ENCODE data around the gene ZNF677.
"Not testable (repeated sequence)": the region's sequence is repeated elsewhere in the genome, so short reads cannot be mapped to it uniquely, and the experiment has no call there.

Gene ZNF677

DNA sequence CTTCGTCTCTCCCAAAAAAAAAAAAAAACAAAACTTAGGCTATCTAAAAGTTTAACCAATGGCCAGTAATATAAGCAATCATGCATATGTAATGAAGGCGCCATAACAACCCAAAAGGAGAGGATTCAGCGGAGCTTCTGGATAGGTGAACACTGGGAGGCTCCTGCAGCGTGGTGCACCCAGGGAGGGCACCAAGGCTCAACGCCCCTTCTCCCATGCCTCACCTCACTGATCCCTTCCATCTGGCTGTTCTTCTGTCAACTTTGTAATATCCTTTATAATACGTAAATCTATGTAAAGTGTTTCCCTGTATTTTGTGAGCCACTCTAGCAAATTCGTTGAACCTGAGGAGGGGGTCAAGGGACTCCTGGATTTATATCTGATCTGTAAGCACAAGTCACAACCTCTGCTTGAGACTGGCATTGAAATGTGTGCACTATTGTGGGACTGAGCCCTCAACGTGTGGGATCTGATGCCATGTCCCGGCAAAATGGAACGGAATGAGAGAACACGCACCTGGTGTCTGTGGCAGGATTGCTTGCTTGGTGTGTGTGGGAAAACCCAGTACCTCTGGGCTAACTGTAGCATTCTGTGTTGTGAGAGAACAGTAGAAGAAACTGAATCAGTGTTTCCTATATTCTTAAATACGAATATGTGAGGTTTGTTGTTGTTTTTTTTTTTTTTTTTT lies 61.0 kb downstream of the ZNF677 start:
- DNase-seq (ENCODE audit: low read depth in 1 of 2, low spot score in 1 of 2), result no peak

DNA sequence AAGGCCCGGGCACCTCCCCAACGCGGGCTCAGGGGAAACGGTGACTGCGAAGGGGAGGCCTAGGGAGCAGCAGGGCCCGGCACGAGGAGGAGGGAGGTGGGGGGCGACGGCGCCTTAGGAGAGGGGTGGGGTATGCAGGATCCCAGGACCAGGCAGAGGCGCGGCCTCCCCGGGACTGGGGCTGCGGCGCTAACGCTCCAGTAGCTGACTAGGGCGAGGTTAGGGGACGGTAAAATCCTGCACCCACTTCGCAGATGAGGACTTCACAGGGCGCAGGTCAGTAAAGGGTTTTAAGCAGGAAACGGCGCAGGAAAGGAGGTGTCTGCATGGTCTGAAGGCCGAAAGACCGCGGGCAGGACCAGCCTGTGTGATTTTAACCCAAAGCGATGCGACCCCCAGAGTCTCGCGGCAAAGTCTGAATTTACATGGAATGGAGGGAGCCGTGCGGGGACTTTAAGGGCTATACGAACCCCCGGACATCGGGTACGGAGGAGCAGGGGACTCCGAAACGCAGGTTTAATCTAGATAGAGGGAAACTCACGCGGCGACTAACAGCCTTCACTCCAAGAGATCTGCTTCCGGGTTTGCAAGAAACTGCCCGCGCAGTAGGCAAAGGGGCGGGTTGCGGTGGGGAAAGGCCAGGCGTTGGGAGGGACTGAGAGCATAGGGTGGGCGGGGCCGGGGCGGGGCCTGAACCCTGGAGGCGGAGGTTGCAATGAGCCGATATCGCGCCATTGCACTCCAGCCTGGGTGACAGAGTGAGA lies 61.7 kb downstream of the ZNF677 start, which contains the start of gene ZNF665:
Gene ZNF665, minus strand, starts transcription at position 588 of the 764 bp plus-strand sequence. CDS start 10,460 bp downstream, outside the sequence.
- peak; percentile 28 to 66 for DNase-seq (ENCODE audit: low read depth in 1 of 2, low spot score in 1 of 2)

DNA sequence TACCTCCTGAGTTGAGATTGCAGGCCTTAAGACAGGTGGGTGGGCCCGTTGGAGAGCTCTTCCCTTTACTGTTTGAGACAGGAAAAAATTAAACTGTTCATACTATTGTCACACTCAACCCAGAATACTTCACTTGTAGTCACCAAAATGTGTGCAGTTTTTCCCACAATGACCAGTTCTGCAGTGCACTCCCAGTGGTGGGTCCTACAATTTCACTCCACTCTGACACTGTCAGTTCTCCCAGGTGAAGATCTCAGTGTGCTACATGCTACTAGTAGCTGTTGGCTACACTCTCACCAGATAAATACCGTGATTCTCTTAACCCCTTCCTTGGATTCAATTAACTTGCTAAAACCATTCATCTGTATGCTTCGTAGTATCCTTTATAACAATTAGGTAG lies 64.4 kb downstream of the ZNF677 start:
- DNase-seq (ENCODE audit: low read depth in 1 of 2, low spot score in 1 of 2), result no peak

DNA sequence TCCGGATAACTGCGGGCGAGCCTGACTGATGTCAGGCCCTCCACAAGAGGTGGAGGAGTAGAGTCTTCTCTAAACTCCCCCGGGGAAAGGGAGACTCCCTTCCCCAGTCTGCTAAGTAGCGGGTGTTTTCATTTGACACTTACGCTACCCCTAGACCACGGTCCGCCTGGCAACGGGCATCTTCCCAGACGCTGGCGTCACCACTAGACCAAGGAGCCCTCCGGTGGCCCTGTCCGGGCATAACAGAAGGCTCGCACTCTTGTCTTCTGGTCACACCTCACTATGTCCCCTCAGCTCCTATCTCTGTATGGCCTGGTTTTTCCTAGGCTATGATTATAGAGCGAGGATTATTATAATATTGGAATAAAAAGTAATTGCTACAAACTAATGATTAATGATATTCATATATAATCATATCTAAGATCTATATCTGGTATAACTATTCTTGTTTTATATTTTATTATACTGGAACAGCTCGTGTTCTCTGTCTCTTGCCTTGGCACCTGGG lies 64.9 kb downstream of the ZNF677 start:
- DNase-seq (ENCODE audit: low read depth in 1 of 2, low spot score in 1 of 2), result not testable (repeated sequence)

Data from activated T-helper 1 cell treated with anti-CD3 and anti-CD28 coated beads, Interleukin-2, amount 50 U/mL, for 16 hours (primary cell).